Measurements from ENCODE around the gene CCDC15. TPM values are rescaled to one million over a fixed set of nuclear protein-coding genes. Genes with fewer than 3 reads are reported as not detected.

The CCDC15 gene
- total RNA-seq, 1 donor from 2014 or later = 6.1 TPM

DNA sequence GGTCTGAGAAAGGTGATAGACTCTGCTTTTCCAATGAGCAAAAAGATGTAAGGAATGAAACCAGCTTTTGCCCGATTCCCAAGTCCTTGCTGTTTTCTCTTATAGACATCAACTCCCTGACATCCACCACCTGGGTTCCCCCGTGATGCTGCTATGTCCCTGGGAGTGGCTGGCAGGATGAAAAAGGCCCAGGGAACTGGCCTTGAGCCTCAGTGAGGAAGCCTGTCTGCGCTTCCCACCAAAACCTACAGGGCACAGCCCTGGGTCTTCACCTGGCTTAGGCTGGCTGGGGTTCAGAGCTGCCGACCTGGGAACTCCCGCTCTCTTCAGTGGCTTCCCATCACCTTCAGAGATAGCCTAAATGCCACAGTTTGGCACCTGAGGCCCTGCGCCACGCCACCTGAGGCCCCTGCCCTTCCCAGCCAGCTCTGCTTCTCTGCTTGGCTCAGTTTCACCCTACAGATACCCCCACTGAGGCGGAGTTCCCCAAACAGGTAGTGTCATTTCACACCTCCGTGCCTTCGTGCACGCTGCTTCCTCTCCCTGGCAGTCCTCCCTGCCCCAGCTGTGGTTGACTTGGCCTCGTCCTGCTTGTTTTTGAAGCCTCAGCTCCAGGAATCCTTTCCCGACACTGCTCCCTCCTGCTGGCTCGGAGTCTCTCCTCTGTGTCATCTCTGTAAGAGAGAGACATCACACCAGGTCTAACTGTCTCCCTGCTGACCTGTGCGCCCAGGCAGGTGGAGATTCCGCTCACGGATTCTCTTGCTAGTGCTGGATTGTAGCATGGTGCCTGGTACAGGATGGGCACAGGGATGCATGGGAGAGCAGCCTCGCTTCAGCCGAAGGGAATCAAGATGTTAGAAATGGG, 119.8 kb downstream of the CCDC15 start:
- Mint-ChIP-seq H3K36me3 (ENCODE audit: low read depth) (no peaks in the 10 kb centered on the region), H3K27me3 (ENCODE audit: low read depth) (peaks cover 4% of the 10 kb centered on the region), H3K27ac (ENCODE audit: unreplicated experiment) (no peak overlapping the region), H3K4me3 (no peak overlapping the region), H3K9me3 (no peaks in the 10 kb centered on the region), H3K4me1 (peaks cover 5% of the 10 kb centered on the region)
- DNase-seq (ENCODE audit: low read depth, low spot score) = no peak
- TF ChIP-seq CTCF (conservative IDR thresholded peaks at IDR 0.05) = no peak

GRCh38 chr11:125074511-125075241, 120.7 kb downstream of the CCDC15 start:
- no peaks in the 10 kb centered on the region for H3K9me3 Mint-ChIP-seq
- H3K27ac Mint-ChIP-seq (ENCODE audit: unreplicated experiment) = no peak overlapping the region
- no peak overlapping the region for H3K4me3 Mint-ChIP-seq

GRCh38 chr11:125075242-125075625, 121.2 kb downstream of the CCDC15 start:
- no peak for DNase-seq (ENCODE audit: low read depth, low spot score)
- no peaks in the 10 kb centered on the region for H3K36me3 Mint-ChIP-seq (ENCODE audit: low read depth)
- no peak overlapping the region for H3K27ac Mint-ChIP-seq (ENCODE audit: unreplicated experiment)
- TF ChIP-seq CTCF (conservative IDR thresholded peaks at IDR 0.05) = no peak
- no peak overlapping the region for H3K4me3 Mint-ChIP-seq
- no peaks in the 10 kb centered on the region for H3K27me3 Mint-ChIP-seq (ENCODE audit: low read depth)
- H3K4me1 Mint-ChIP-seq = peaks cover 5% of the 10 kb centered on the region
- H3K9me3 Mint-ChIP-seq = no peaks in the 10 kb centered on the region

More at GRCh38 chr11:125074511-125075241, 120.7 kb downstream of the CCDC15 start:
- TF ChIP-seq CTCF (conservative IDR thresholded peaks at IDR 0.05) = no peak
- Mint-ChIP-seq H3K4me1 (peaks cover 5% of the 10 kb centered on the region), H3K27me3 (ENCODE audit: low read depth) (no peaks in the 10 kb centered on the region), H3K36me3 (ENCODE audit: low read depth) (no peaks in the 10 kb centered on the region)
- no peak for DNase-seq (ENCODE audit: low read depth, low spot score)

DNA sequence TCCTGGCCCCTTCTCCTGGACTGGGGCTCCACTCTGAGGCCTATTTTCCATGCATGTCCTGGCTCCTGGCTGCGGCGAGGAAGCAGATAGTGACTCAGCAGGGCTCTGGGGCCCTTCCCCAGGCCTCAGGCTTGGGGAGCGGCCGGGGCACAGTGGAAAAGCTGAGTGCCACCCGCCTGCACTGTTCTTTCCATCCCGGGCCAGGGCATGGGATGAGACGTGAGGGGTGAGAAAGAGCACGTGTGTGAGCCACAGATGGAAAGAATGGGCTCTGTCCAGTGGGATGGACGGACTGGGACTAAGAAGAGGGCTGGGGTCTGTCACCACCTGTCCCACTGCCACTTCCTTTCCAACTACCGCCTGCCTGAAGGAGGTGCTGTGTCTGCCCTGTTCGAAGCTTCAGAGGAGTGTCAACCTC, 121.9 kb downstream of the CCDC15 start:
- no peak for TF ChIP-seq CTCF (conservative IDR thresholded peaks at IDR 0.05)
- DNase-seq (ENCODE audit: low read depth, low spot score) = no peak
- Mint-ChIP-seq H3K4me3 (no peak overlapping the region), H3K27ac (ENCODE audit: unreplicated experiment) (peak overlapping the region; percentile 4), H3K9me3 (no peaks in the 10 kb centered on the region), H3K27me3 (ENCODE audit: low read depth) (no peaks in the 10 kb centered on the region), H3K36me3 (ENCODE audit: low read depth) (no peaks in the 10 kb centered on the region), H3K4me1 (peaks cover 5% of the 10 kb centered on the region)

DNA sequence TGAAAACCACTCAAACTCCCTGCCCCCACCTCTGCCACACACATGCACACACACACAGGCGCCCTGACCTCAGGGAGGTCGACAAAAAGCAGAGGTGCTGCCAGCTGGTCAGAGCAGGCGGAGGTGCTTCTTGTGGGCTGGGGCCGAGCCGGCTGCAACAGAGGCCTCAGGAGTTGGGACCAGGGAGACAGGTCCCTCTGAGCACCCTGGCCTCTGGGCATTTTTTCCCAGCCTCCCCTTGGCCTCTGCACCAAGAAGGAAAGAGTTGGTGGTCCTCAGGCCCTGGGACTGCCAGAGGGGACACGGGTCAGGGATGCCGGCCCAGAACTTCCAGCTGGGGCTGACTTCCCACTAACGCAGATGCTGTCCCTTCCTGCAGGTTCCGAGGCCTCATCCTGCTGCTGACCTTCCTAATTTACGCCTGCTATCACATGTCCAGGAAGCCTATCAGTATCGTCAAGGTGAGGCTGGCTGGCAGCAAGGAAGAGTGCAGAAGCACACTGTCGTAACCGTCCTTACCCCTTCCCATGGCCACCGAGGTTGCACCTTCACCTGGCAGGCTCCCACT, 122.5 kb downstream of the CCDC15 start:
- Mint-ChIP-seq H3K4me3 (no peak overlapping the region), H3K27ac (ENCODE audit: unreplicated experiment) (peak overlapping the region; percentile 4), H3K27me3 (ENCODE audit: low read depth) (no peaks in the 10 kb centered on the region), H3K36me3 (ENCODE audit: low read depth) (no peaks in the 10 kb centered on the region), H3K9me3 (no peaks in the 10 kb centered on the region), H3K4me1 (peaks cover under 1% of the 10 kb centered on the region)
- TF ChIP-seq CTCF (conservative IDR thresholded peaks at IDR 0.05) = no peak
- no peak for DNase-seq (ENCODE audit: low read depth, low spot score)
